GM23338 (cell line): ENCODE results near the gene MYO1A. TPM values are rescaled to one million over a fixed set of nuclear protein-coding genes. Genes with fewer than 3 reads are reported as not detected.

Experiments
- ETS1 ChIP-seq: IDR thresholded peaks from 2 replicates; pipeline ENCODE4 v1.6.1; 2016; ENCODE audit warnings: antibody characterized with exemption
- NANOG ChIP-seq: IDR thresholded peaks from 2 replicates; pipeline ENCODE4 v1.6.1; 2016; ENCODE audit warnings: antibody characterized with exemption, borderline replicate concordance
- POLR2AphosphoS5 ChIP-seq: IDR thresholded peaks from 2 replicates; pipeline ENCODE4 v1.6.1; 2016; ENCODE audit warnings: antibody characterized with exemption, low read depth
- ZNF114 ChIP-seq: fragments of 250-450 bp; sonication (Bioruptor Pico); IDR thresholded peaks from 2 replicates; pipeline ENCODE4 v1.5.0; 2020; ENCODE audit warnings: mild to moderate bottlenecking, moderate library complexity
- ZNF331 ChIP-seq: fragments of 250-450 bp; sonication (Bioruptor Pico); IDR thresholded peaks from 2 replicates; pipeline ENCODE4 v1.5.0; 2020; ENCODE audit warnings: low read depth, mild to moderate bottlenecking, moderate library complexity
- ZNF462 ChIP-seq: fragments of 250-450 bp; sonication (Bioruptor Pico); IDR thresholded peaks from 2 replicates; pipeline ENCODE4 v1.5.0; 2020; ENCODE audit warnings: mild to moderate bottlenecking, moderate library complexity
- polyA plus RNA-seq: library from polyadenylated mRNA; unstranded; fragments of >200 nt; fragmentation: Nextera tagmentation; extraction: Ambion mirVana; gene quantifications from 2 replicates; pipeline ENCODE4 v1.2.1, GENCODE V29; 2016
- total RNA-seq: library from RNA; depleted of rRNA; stranded (reverse); fragments of >200 nt; shearing (Covaris generic); gene quantifications from 2 replicates; pipeline ENCODE4 v1.2.3, GENCODE V29; 2014
- TF ChIP-seq, protein P1 (sequence below), 2 experiments: fragments of 200-600 bp in 1 of 2; sonication (generic) in 1 of 2; conservative IDR thresholded peaks; 2 replicates each; pipeline versions ENCODE4 v1.5.1 to v1.6.1; 2016 to 2017; ENCODE audit warnings: antibody characterized with exemption in 2 of 2, low read depth in 2 of 2, mild to moderate bottlenecking in 2 of 2, moderate library complexity in 1 of 2

The MYO1A gene
- total and polyA plus RNA-seq, 2 experiments from 2014 or later: not detected

DNA sequence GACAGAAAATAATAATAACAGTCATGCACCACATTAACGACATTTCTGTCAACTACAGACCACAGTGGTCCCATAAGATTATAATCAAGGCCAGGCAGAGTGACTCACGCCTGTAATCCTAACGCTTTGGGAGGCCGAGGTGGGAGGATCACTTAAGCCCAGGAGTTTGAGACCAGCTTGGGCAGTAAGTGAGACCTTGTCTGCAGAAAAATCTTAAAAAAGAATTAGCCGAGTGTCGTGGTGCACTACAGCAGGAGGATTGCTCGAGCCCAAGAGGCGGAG lies 47.6 kb upstream of the MYO1A start (continued):
- TF ChIP-seq ZNF462 (CRISPR knock-in tag) (no peak), NANOG (no peak), ZNF331 (CRISPR knock-in tag) (no peak), POLR2AphosphoS5 (no peak), ETS1 (no peak), ZNF114 (CRISPR knock-in tag) (no peak)
- TF ChIP-seq, protein P1, sequence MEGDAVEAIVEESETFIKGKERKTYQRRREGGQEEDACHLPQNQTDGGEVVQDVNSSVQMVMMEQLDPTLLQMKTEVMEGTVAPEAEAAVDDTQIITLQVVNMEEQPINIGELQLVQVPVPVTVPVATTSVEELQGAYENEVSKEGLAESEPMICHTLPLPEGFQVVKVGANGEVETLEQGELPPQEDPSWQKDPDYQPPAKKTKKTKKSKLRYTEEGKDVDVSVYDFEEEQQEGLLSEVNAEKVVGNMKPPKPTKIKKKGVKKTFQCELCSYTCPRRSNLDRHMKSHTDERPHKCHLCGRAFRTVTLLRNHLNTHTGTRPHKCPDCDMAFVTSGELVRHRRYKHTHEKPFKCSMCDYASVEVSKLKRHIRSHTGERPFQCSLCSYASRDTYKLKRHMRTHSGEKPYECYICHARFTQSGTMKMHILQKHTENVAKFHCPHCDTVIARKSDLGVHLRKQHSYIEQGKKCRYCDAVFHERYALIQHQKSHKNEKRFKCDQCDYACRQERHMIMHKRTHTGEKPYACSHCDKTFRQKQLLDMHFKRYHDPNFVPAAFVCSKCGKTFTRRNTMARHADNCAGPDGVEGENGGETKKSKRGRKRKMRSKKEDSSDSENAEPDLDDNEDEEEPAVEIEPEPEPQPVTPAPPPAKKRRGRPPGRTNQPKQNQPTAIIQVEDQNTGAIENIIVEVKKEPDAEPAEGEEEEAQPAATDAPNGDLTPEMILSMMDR (conservative IDR thresholded peaks at IDR 0.05; ENCODE audit: low read depth in 2 of 2): no peak
